GM18909 (cell line): Measurements from ENCODE around the gene RALGAPB.

Experiments used
- ATAC-seq: cut with Tn5 transposase; IDR thresholded peaks from one replicate; pipeline ENCODE4 v1.9.1; 2021; ENCODE audit warnings: mild to moderate bottlenecking; ENCODE audit not compliant: unreplicated experiment, poor library complexity

The RALGAPB gene

DNA sequence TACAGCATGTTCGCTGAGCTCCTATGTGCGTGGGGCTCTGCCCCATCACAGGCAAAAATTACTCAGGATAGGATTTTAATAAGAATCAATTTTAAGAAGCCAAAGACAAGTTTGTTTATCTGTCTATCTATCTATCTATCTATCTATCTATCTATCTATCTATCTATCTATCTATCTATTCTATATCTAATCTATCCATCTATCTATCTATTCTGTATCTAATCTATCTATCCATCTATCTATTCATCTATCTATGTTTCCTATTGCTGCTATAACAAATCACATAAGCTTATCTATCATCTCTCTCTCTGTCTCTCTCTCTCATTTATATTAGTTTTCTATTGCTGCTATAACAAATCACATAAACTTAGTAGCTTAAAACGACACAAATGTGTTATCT is 130.6 kb downstream of the RALGAPB start:
- no peak for ATAC-seq

DNA sequence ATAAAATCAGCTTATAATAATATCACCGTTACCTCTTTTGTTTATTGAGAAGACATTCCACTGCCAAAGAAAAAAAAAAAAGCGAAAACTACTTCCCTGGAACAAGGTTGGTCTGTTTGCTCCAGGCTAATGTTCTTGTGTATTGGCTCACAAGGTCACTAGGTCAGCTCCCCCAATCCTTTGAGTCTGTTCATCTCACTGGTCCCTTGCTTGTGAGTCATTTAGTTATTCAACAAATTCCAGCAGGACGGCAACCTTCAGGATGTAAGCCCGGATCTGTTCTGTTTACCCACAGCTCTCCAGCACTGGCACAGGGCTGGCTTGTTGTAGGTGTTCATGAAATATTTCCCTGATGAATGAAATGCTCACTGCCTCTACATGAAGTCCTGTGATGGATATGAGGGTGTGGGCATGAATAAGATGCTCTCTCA is 132.2 kb downstream of the RALGAPB start:
- ATAC-seq = no peak

DNA sequence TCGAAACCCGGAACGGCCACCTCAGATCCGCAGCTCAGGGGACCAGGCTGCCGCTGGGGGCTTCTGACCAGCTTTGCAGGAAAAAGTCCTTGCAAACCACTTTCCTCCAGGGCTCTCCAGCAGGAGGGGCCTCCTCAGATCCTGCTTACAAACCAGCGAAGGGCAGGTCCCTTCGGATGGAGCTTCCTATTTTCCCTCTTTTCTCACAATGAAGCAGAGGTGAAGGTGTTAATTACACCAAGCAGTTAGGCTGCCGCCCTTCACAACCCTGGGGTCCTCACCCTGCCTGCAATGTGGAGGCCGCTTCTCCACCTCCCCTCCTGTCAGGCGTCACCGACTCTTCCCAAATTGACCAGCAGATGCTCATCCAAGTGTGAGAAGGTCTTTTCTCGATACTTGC is 134.7 kb downstream of the RALGAPB start:
- ATAC-seq = no peak

DNA sequence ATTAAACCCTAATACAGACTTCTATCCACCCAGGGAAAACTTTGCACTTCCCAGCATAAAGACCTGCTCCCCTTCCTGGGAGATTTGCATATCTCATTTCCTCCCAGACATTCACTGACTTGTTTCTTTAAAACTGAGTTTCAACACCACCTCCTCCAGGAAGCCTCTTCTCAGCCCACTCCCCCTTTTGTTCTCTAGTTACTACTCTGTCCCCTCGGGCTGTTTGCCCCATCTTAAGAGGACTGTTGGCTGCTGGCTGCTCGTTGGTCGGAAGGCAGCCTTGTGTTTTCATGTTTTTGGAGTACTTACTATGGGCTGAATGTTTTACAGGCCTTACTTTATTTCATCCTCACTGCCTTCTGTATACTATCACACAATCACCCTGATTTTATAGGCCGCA is 135.5 kb downstream of the RALGAPB start:
- no peak for ATAC-seq

DNA sequence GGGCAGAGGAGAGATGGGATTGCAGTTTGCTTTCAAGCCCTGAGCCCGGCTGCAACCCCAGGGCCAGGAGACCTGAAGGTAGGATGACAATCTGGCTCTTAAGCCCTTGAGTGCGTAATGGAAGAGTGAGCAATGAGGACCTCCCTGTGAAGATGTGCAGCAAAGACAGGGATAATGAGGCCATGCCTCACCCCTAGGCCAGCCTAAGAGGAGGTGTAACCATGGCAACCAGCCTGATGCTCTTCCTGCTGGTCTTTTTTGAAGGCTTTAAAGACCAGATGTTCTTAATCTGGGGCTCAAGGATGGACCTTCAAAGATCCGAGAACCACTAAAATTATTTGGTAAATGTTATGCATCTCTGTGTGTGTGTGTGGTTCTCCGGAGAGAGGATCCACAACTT is 137.2 kb downstream of the RALGAPB start:
- ATAC-seq = no peak

DNA sequence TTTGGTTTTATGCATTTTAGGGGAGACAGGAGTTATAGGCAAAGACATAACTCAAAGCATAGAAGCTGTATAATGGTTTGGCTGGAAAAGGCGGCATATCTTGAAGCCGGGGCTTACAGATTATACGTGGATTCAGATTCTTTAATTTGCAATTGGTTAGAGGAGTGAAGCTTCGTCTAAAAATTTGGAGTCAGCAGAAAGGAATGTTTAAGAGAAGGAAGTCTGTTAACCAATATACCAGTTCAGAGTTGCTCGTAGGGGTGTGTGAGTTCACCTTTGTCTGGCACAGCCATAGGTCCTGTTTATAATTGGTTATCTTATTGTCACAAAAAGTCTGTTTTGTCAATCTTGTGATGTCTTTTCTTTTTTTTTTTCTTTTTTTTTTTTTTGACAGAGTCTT is 137.9 kb downstream of the RALGAPB start:
- ATAC-seq = no peak

DNA sequence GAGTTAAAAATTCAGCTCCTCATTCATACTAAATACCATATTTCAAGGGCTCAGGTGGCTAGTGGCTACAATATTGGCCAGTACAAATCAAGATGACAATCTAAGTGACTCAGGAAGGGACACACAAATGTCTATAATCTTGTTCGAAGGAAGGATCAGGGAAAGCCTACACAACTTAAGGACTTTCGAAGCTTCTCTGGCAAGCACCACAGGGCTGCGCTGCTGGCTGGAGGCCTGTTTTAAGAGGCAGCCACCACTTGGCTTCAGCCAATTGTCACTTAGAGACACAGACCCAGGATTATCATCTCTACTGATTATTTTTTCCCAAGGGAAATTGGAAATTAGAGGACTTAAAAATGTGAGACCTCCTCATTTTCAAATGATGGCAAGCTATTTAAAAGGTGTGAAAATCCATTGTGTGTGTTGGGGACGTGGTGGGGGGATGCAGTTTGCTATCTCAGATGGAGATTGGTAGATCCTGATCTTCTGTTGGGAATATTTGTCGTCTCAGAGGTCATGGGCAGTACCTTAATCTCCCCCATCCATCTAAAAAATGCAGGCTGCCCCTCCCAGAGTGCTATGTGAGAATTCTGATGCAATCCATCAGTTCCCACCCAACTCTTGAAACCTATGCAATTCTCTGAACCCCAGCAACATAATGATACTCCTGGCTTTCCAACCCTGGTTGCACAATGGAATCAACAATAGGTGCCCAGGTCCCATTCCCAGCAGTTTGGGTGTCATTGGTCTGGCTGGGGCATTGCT is 140.3 kb downstream of the RALGAPB start:
- ATAC-seq = no peak

DNA sequence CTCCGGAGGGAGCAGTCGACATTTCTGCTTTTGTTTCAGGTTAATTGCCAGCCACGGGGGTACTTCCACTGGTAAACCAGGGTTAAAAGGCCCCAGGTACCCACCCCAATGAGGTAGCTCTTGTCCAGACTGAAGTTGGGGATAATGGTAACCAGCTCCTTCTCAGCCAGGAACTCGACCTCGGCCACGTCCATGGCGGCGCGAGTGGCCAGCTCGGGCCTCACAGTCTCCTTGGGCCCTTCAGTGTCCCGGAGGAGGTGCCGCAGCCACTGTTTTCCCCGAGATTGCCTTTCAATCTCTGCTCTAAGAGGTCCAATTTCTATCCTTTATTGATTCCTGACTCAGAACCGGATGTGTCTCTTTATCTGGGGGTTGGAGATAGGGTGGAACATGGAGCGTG is 142.6 kb downstream of the RALGAPB start:
- ATAC-seq = no peak

DNA sequence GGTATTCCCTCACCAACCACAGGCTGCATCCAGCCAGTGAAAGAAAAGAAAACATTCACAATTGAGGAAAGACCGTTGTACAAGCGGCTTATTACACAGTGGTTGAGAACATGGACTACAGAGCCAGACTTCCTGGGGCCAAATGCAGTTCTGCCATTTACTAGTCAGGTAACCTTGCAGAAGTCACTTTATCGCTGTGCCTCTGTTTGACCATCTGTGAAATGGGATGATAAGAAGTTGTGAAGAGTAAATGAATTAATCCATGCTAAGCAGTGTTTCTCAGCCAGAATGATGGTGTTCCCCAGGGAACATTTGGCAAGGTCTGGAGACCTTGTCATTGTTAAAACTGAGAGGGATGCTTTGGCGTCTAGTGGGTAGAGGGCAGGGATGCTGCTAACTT is 143.8 kb downstream of the RALGAPB start:
- ATAC-seq = no peak

DNA sequence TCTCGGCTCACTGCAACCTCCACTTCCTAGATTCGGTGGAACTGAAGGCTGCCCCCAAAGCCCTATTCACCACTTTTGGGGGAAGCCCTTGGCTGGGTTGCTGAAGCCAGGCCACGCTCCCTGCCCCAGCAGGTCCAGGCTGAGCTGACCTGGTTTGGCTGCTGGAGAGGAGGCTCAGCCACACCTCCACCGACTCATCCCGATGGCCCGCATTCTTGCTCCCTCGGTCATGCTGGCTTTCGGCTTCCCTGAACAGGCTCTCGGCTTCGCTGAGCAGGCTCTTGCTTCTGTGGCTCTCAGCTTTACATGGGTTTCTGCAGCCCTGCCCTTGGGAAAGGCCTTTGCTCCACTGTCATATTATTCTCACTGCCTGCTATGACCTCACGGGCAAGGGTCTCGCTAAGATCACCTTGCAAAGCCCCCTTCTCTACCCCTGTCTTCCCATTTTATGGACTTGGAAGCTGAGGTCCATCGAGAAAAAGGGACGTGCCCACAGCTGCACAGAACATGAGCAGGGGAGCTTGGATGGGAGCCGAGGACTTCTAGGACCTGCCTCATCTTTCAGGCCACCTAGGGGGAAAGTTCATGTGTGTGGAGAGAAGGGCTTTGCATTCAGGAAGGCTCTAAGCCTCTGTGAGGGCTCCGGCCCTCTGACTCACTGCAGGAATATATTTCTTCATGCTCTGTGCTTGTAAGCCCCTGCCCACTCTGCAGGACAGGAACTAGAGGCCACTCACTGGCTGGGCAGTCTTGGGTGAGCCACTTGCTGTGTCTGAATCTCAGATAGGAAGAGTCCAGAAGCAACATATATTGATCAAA is 144.6 kb downstream of the RALGAPB start:
- no peak for ATAC-seq

DNA sequence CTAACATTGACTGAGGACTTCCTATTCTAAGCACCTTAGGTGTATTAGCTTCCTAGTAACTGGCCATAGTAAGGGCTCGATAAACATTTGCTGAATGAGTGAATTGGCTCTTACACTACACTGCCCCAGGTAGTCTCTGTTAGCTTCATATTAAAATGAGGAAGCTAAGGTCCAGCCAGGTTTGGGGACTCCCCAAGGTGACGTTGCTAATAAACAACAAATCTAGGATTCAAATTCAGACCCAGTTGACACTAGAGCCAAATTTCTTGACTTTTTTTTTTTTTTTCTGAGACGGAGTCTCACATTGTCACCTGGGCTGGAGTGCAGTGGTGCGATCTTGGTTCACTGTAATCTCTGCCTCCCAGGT is 145.2 kb downstream of the RALGAPB start:
- ATAC-seq = no peak

DNA sequence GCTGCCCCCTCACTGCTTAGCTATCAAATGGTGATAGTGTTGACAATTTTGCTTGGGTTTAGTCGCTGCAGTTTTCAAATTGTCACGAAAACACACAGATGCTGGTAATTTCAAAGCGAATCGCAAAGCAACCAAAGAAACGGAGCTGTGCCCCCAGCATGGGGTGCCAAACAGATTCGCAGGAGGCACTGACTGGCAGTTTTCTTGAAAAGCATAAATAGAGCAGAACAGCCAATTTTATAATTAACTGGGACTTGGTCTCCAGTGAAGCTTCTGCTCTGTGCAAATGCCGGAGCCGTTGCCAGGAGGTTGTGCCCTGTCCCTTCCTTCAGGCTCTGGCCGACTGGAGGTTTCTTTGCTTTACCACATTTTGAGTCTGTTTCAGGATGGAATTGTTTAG is 147.8 kb downstream of the RALGAPB start:
- no peak for ATAC-seq

DNA sequence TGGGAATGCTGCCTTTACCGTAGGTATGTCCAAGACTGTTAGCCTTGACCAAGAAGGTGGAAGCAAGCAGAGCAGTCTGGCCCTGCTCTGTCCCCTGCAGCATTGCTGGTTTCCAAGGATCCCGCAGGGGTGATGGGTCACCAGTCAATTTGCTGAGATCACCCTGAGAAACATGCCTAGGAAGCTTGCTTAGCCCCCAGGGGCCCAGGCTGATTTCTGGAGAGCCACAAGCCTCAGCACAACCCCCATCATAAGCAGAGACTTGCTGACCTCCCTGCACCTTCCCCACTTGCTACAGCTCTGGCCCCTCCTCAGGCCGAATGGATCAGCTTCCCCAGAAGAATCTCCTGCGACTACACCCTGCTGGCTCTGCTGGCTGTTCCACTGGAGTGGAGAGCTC is 150.4 kb downstream of the RALGAPB start:
- no peak for ATAC-seq

DNA sequence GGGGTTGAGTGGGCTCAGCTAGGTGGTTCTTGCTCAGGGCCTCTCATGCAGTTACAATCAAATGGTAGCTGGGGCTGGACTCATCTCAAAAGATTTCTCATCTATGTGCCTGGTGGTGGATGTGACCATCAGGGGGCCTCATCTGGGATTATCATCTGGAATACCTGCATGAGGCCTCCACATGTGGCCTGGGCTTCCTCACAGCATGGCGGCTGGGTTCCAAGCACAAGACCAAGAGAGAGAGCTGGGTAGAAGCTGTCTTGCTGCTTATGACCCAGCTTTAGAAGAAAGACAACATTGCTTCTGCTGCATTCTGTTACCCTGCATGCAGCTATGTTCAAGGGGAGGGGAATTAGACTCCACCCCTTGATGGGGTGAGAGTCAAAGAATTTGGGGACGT is 151.4 kb downstream of the RALGAPB start:
- ATAC-seq = no peak

DNA sequence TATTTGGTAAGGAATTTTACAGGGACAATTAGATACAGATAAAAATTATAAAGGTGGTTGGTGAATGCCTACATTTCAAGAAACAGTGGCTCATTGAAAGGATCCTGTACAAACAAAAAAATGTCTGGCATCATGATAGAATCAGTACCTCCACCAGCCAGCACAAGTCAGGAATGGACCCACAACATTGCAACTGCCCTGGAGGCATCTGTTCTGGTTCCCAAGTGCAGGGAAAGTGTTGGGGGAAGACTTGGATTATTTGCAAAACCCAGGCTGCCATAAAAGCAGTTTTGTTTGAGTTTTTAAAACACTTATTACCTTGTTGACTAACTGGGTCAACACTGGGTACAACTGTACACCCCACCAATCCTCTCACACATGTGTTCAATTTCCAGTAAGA is 153.3 kb downstream of the RALGAPB start:
- ATAC-seq = no peak

DNA sequence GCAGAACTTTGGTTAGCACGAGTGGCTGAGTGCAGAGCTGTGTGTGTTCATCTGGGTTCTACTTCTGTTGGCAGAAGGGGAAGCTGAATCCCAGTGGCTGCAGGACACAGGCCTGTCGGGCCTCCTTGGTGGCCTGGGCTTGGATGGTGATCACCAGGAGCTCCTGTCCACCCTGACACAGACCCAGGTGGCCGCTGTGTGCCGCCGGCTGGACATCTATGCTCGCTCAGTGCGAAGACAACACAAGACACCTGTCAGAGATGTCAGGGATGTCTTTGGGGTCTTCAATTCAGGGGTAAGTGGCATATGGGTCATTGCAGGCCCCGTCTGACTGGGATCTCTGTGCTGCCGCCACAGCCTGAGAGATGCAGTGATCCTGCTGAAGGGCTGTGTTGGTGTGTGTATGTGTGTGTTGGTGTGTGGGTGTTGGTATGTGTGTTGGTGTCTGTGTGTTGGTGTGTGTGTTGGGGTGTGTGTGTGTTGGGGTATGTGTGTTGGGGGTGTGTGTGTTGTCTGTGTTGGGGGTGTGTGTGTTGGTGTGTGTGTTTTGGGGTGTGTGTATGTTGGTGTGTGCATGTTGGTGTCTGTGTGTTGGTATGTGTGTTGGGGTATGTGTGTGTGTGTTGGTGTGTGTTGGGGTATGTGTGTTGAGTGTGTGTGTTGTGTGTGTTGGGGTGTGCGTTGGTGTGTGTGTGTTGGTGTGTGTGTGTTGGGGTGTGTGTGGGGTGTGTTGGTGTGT is 154.4 kb downstream of the RALGAPB start:
- ATAC-seq = no peak
